ENCODE data around the gene AZGP1.

The AZGP1 gene

GRCh38 chr7:99975782-99976521, at the start of gene AZGP1:
TSS of gene AZGP1 (minus strand) at chr7:99976031. CDS start at chr7:99976020, 11 bp downstream.
- peaks cover 0 to 5% of the 10 kb centered on the region in 2 donors for H3K27me3 ChIP-seq (ENCODE audit: control insufficient read depth in 1 of 2, insufficient read depth in 2 of 2, low read length in 2 of 2)
- H3K4me3 ChIP-seq (ENCODE audit: low read length in 2 of 2): no peak within 1 kb of the TSS
- H3K36me3 ChIP-seq (ENCODE audit: control insufficient read depth in 2 of 2, insufficient read depth in 2 of 2, low read length in 2 of 2): no peaks in the 10 kb centered on the region
- no peak within 1 kb of the TSS for H3K9ac ChIP-seq (ENCODE audit: low read length in 2 of 2)
- H3K9me3 ChIP-seq (ENCODE audit: control insufficient read depth in 2 of 2, low read length in 2 of 2): no peaks in the 10 kb centered on the region
- no peaks in the 10 kb centered on the region for H3K4me1 ChIP-seq (ENCODE audit: control insufficient read depth, insufficient read depth, low read length)
- H3K27ac ChIP-seq (ENCODE audit: low read length): no peak within 1 kb of the TSS

- Histone ChIP-seq H3K9ac (ENCODE audit: low read length in 2 of 2) (peak overlapping the region in 1 of 2 donors; percentile 13), H3K4me1 (ENCODE audit: control insufficient read depth, insufficient read depth, low read length) (peaks cover 2% of the 10 kb centered on the region), H3K9me3 (ENCODE audit: control insufficient read depth in 2 of 2, low read length in 2 of 2) (no peaks in the 10 kb centered on the region), H3K27me3 (ENCODE audit: control insufficient read depth in 1 of 2, insufficient read depth in 2 of 2, low read length in 2 of 2) (no peaks in the 10 kb centered on the region), H3K27ac (ENCODE audit: low read length) (no peak overlapping the region), H3K4me3 (ENCODE audit: low read length in 2 of 2) (no peak overlapping the region), H3K36me3 (ENCODE audit: control insufficient read depth in 2 of 2, insufficient read depth in 2 of 2, low read length in 2 of 2) (peaks cover 28% of the 10 kb centered on the region in 2 donors)
These were observed 48.3 kb upstream of the AZGP1 start for GRCh38 chr7:100024020-100024619.

- Histone ChIP-seq H3K9me3 (ENCODE audit: control insufficient read depth in 2 of 2, low read length in 2 of 2) (no peaks in the 10 kb centered on the region), H3K9ac (ENCODE audit: low read length in 2 of 2) (peak overlapping the region in 1 of 2 donors; percentile 13), H3K27ac (ENCODE audit: low read length) (no peak overlapping the region), H3K27me3 (ENCODE audit: control insufficient read depth in 1 of 2, insufficient read depth in 2 of 2, low read length in 2 of 2) (no peaks in the 10 kb centered on the region), H3K4me3 (ENCODE audit: low read length in 2 of 2) (no peak overlapping the region), H3K4me1 (ENCODE audit: control insufficient read depth, insufficient read depth, low read length) (peaks cover 8% of the 10 kb centered on the region), H3K36me3 (ENCODE audit: control insufficient read depth in 2 of 2, insufficient read depth in 2 of 2, low read length in 2 of 2) (peaks cover 28% of the 10 kb centered on the region in 2 donors)
These were observed 47.7 kb upstream of the AZGP1 start for GRCh38 chr7:100023526-100023925.

GRCh38 chr7:100022621-100023020, 46.8 kb upstream of the AZGP1 start:
- Histone ChIP-seq H3K27ac (ENCODE audit: low read length) (no peak overlapping the region), H3K9ac (ENCODE audit: low read length in 2 of 2) (no peak overlapping the region), H3K4me3 (ENCODE audit: low read length in 2 of 2) (no peak overlapping the region), H3K4me1 (ENCODE audit: control insufficient read depth, insufficient read depth, low read length) (peaks cover 9% of the 10 kb centered on the region), H3K36me3 (ENCODE audit: control insufficient read depth in 2 of 2, insufficient read depth in 2 of 2, low read length in 2 of 2) (peaks cover 23 to 28% of the 10 kb centered on the region in 2 donors), H3K9me3 (ENCODE audit: control insufficient read depth in 2 of 2, low read length in 2 of 2) (no peaks in the 10 kb centered on the region), H3K27me3 (ENCODE audit: control insufficient read depth in 1 of 2, insufficient read depth in 2 of 2, low read length in 2 of 2) (no peaks in the 10 kb centered on the region)

- Histone ChIP-seq H3K27ac (ENCODE audit: low read length) (no peak overlapping the region), H3K9ac (ENCODE audit: low read length in 2 of 2) (no peak overlapping the region), H3K4me1 (ENCODE audit: control insufficient read depth, insufficient read depth, low read length) (peaks cover 20% of the 10 kb centered on the region), H3K36me3 (ENCODE audit: control insufficient read depth in 2 of 2, insufficient read depth in 2 of 2, low read length in 2 of 2) (peaks cover 19 to 22% of the 10 kb centered on the region in 2 donors), H3K4me3 (ENCODE audit: low read length in 2 of 2) (no peak overlapping the region), H3K27me3 (ENCODE audit: control insufficient read depth in 1 of 2, insufficient read depth in 2 of 2, low read length in 2 of 2) (no peaks in the 10 kb centered on the region), H3K9me3 (ENCODE audit: control insufficient read depth in 2 of 2, low read length in 2 of 2) (no peaks in the 10 kb centered on the region)
These were observed 45.5 kb upstream of the AZGP1 start for GRCh38 chr7:100021297-100021696.

GRCh38 chr7:100019908-100020307, 44.1 kb upstream of the AZGP1 start:
- H3K4me3 ChIP-seq (ENCODE audit: low read length in 2 of 2): no peak overlapping the region
- peaks cover 25% of the 10 kb centered on the region for H3K4me1 ChIP-seq (ENCODE audit: control insufficient read depth, insufficient read depth, low read length)
- H3K27ac ChIP-seq (ENCODE audit: low read length): no peak overlapping the region
- H3K27me3 ChIP-seq (ENCODE audit: control insufficient read depth in 1 of 2, insufficient read depth in 2 of 2, low read length in 2 of 2): no peaks in the 10 kb centered on the region
- H3K36me3 ChIP-seq (ENCODE audit: control insufficient read depth in 2 of 2, insufficient read depth in 2 of 2, low read length in 2 of 2): peaks cover 15 to 16% of the 10 kb centered on the region in 2 donors
- H3K9ac ChIP-seq (ENCODE audit: low read length in 2 of 2): peak overlapping the region in 1 of 2 donors; percentile 29
- H3K9me3 ChIP-seq (ENCODE audit: control insufficient read depth in 2 of 2, low read length in 2 of 2): no peaks in the 10 kb centered on the region

- Histone ChIP-seq H3K4me3 (ENCODE audit: low read length in 2 of 2) (peak overlapping the region in 1 of 2 donors; percentile 36), H3K27ac (ENCODE audit: low read length) (peak overlapping the region; percentile 33), H3K9me3 (ENCODE audit: control insufficient read depth in 2 of 2, low read length in 2 of 2) (no peaks in the 10 kb centered on the region), H3K27me3 (ENCODE audit: control insufficient read depth in 1 of 2, insufficient read depth in 2 of 2, low read length in 2 of 2) (no peaks in the 10 kb centered on the region), H3K36me3 (ENCODE audit: control insufficient read depth in 2 of 2, insufficient read depth in 2 of 2, low read length in 2 of 2) (no peaks in the 10 kb centered on the region), H3K4me1 (ENCODE audit: control insufficient read depth, insufficient read depth, low read length) (peaks cover 28% of the 10 kb centered on the region), H3K9ac (ENCODE audit: low read length in 2 of 2) (peak overlapping the region in 1 of 2 donors; percentile 45)
These were observed 42.0 kb upstream of the AZGP1 start for GRCh38 chr7:100017875-100018274.

- H3K9ac ChIP-seq (ENCODE audit: low read length in 2 of 2): peak overlapping the region in 1 of 2 donors; percentile 45
- peak overlapping the region in 1 of 2 donors; percentile 36 for H3K4me3 ChIP-seq (ENCODE audit: low read length in 2 of 2)
- H3K4me1 ChIP-seq (ENCODE audit: control insufficient read depth, insufficient read depth, low read length): peaks cover 28% of the 10 kb centered on the region
- H3K27ac ChIP-seq (ENCODE audit: low read length): peak overlapping the region; percentile 33
- H3K36me3 ChIP-seq (ENCODE audit: control insufficient read depth in 2 of 2, insufficient read depth in 2 of 2, low read length in 2 of 2): no peaks in the 10 kb centered on the region
- no peaks in the 10 kb centered on the region for H3K9me3 ChIP-seq (ENCODE audit: control insufficient read depth in 2 of 2, low read length in 2 of 2)
- no peaks in the 10 kb centered on the region for H3K27me3 ChIP-seq (ENCODE audit: control insufficient read depth in 1 of 2, insufficient read depth in 2 of 2, low read length in 2 of 2)
These were observed 41.5 kb upstream of the AZGP1 start for GRCh38 chr7:100017300-100017699.

- H3K4me3 ChIP-seq (ENCODE audit: low read length in 2 of 2): peak overlapping the region; percentile 94 to 95
- peak overlapping the region; percentile 86 to 94 for H3K9ac ChIP-seq (ENCODE audit: low read length in 2 of 2)
- H3K4me1 ChIP-seq (ENCODE audit: control insufficient read depth, insufficient read depth, low read length): peaks cover 28% of the 10 kb centered on the region
- peak overlapping the region; percentile 89 for H3K27ac ChIP-seq (ENCODE audit: low read length)
- no peaks in the 10 kb centered on the region for H3K36me3 ChIP-seq (ENCODE audit: control insufficient read depth in 2 of 2, insufficient read depth in 2 of 2, low read length in 2 of 2)
- H3K9me3 ChIP-seq (ENCODE audit: control insufficient read depth in 2 of 2, low read length in 2 of 2): no peaks in the 10 kb centered on the region
- H3K27me3 ChIP-seq (ENCODE audit: control insufficient read depth in 1 of 2, insufficient read depth in 2 of 2, low read length in 2 of 2): no peaks in the 10 kb centered on the region
These were observed 40.5 kb upstream of the AZGP1 start for GRCh38 chr7:100016215-100016901.

GRCh38 chr7:100015232-100016214, 39.7 kb upstream of the AZGP1 start, which contains the start of gene ZKSCAN1:
TSS of gene ZKSCAN1 (plus strand) at chr7:100015596. CDS start at chr7:100023507, 7,911 bp downstream.
- no peaks in the 10 kb centered on the region for H3K9me3 ChIP-seq (ENCODE audit: control insufficient read depth in 2 of 2, low read length in 2 of 2)
- no peaks in the 10 kb centered on the region for H3K27me3 ChIP-seq (ENCODE audit: control insufficient read depth in 1 of 2, insufficient read depth in 2 of 2, low read length in 2 of 2)
- H3K4me3 ChIP-seq (ENCODE audit: low read length in 2 of 2): peak within 1 kb of the TSS; percentile 94 to 95
- H3K9ac ChIP-seq (ENCODE audit: low read length in 2 of 2): peak within 1 kb of the TSS; percentile 86 to 94
- no peaks in the 10 kb centered on the region for H3K36me3 ChIP-seq (ENCODE audit: control insufficient read depth in 2 of 2, insufficient read depth in 2 of 2, low read length in 2 of 2)
- peak within 1 kb of the TSS; percentile 89 for H3K27ac ChIP-seq (ENCODE audit: low read length)
- H3K4me1 ChIP-seq (ENCODE audit: control insufficient read depth, insufficient read depth, low read length): peaks cover 28% of the 10 kb centered on the region

Measured in stomach smooth muscle (tissue), 2 donors.